Panc1 (cell line): Measurements from ENCODE around the gene KCNJ9. TPM values are rescaled to one million over a fixed set of nuclear protein-coding genes. Genes with fewer than 3 reads are reported as not detected.

Source experiments
- ATAC-seq: fragments of 200-7000 bp; cut with Tn5 transposase; 2 replicates; pipeline ENCODE4 v1.9.1; 2020; ENCODE audit warnings: mild to moderate bottlenecking, moderate library complexity
- BruUV-seq: library from RNA; stranded (reverse); fragments of 400-500 nt; replicated peaks from 2 replicates; lab custom pipeline; 2021; lab: Mats Ljungman, UMichigan
- CTCF ChIA-PET: fragments of 300-600 bp; sonication (Branson Sonifier 250); formaldehyde crosslinking; loops from one replicate; lab custom pipeline; 2022; ENCODE audit warnings: antibody characterized with exemption; lab: Charles Lee
- POLR2A ChIA-PET: fragments of 300-600 bp; sonication (Branson Sonifier 250); formaldehyde crosslinking; loops from one replicate; lab custom pipeline; 2022; ENCODE audit warnings: antibody characterized with exemption; lab: Charles Lee
- DNase-seq: peaks from one replicate; pipeline ENCODE4 v3.0.0-alpha.2; 2010; ENCODE audit warnings: low read depth, low spot score
- H3K27ac ChIP-seq: 2 replicates; pipeline ENCODE4 v1.5.1; 2011; ENCODE audit warnings: mild to moderate bottlenecking, low read length, inconsistent platforms
- H3K27me3 ChIP-seq: fragments of 200-500 bp; sonication (Bioruptor generic); 2 replicates; pipeline ENCODE4 v1.6.0; 2014; ENCODE audit warnings: low read length, inconsistent platforms; ENCODE audit not compliant: control insufficient read depth, insufficient read depth
- H3K36me3 ChIP-seq: fragments of 200-500 bp; sonication (Bioruptor generic); 2 replicates; pipeline ENCODE4 v1.5.1; 2014; ENCODE audit warnings: inconsistent platforms, mild to moderate bottlenecking, low read length, moderate library complexity; ENCODE audit not compliant: control insufficient read depth, insufficient read depth
- H3K4me1 ChIP-seq: 2 replicates; pipeline ENCODE4 v1.5.1; 2011; ENCODE audit warnings: inconsistent platforms, mild to moderate bottlenecking, low read length, moderate library complexity; ENCODE audit not compliant: control insufficient read depth, insufficient read depth
- H3K4me3 ChIP-seq, 2 experiments: 2 replicates each; pipeline ENCODE4 v1.5.1; 2011 to 2012; ENCODE audit warnings: low read depth in 2 of 2, low read length in 2 of 2, mild to moderate bottlenecking in 2 of 2, inconsistent platforms in 1 of 2, moderate library complexity in 1 of 2
- H3K9me3 ChIP-seq: fragments of 200-500 bp; sonication (Bioruptor generic); 2 replicates; pipeline ENCODE4 v1.5.1; 2014; ENCODE audit warnings: low read depth, mild to moderate bottlenecking, inconsistent platforms, low read length, moderate library complexity; ENCODE audit not compliant: control insufficient read depth, insufficient read depth
- CTCF ChIP-seq: fragments of 450-650 bp; IDR thresholded peaks from 2 replicates; pipeline ENCODE4 v1.5.1; 2017; ENCODE audit warnings: mild to moderate bottlenecking
- POLR2AphosphoS5 ChIP-seq: IDR thresholded peaks from 2 replicates; pipeline ENCODE4 v1.6.1; 2012; ENCODE audit warnings: mild to moderate bottlenecking, low read depth, low read length, moderate library complexity
- REST ChIP-seq, 2 experiments: IDR thresholded peaks; 2 replicates each; pipeline ENCODE4 v1.6.1; 2011 to 2012; ENCODE audit warnings: low read depth in 2 of 2, control low read depth in 1 of 2, low read length in 1 of 2, mild to moderate bottlenecking in 1 of 2, moderate library complexity in 1 of 2; ENCODE audit not compliant: insufficient read depth in 1 of 2
- SIN3A ChIP-seq: IDR thresholded peaks from 2 replicates; pipeline ENCODE4 v1.6.1; 2012; ENCODE audit warnings: low read depth, mild to moderate bottlenecking, low read length, moderate library complexity, borderline replicate concordance; ENCODE audit not compliant: insufficient read depth
- TCF7L2 ChIP-seq: IDR thresholded peaks from 2 replicates; pipeline ENCODE4 v1.6.1; 2011; ENCODE audit warnings: mild to moderate bottlenecking, low read depth, low read length, inconsistent platforms
- in situ Hi-C: cut with HindIII; loops from 2 replicates; pipeline ENCODE4 v1.10.0; 2016; ENCODE audit warnings: low sequenced_read_pairs, low pct_unique_long_range_greater_than_20kb
- intact Hi-C: fragments of 100-400 bp; cut with micrococcal nuclease; formaldehyde crosslinking; loops from one replicate; pipeline ENCODE4 v1.10.0; 2022; ENCODE audit not compliant: unreplicated experiment
- total RNA-seq: library from RNA; stranded (reverse); gene quantifications from one replicate; pipeline ENCODE4 v1.2.1, GENCODE V29; 2021; ENCODE audit not compliant: unreplicated experiment

Gene KCNJ9
- total RNA-seq, 1 experiment from 2014 or later = not detected

GRCh38 chr1:160047111-160047991 lies 34.0 kb upstream of the KCNJ9 start:
- Histone ChIP-seq H3K27me3 (peaks cover 19% of the 10 kb centered on the region), H3K9me3 (no peaks in the 10 kb centered on the region), H3K4me1 (no peaks in the 10 kb centered on the region), H3K36me3 (no peaks in the 10 kb centered on the region), H3K27ac (no peak overlapping the region), H3K4me3 (no peak overlapping the region)
- ATAC-seq = no peak
- no TSS peak for BruUV-seq
- no peak for TF ChIP-seq REST (IDR thresholded peaks at IDR 0.05; ENCODE audit: insufficient read depth in 1 of 2, low read depth in 2 of 2, low read length in 1 of 2)
- no peak for TF ChIP-seq CTCF
- no peak for TF ChIP-seq SIN3A
- TF ChIP-seq POLR2AphosphoS5 = no peak
- TF ChIP-seq TCF7L2 = no peak
- in situ Hi-C loops = no loop called here
- ChIA-PET CTCF (interaction anchor here (0.6 to 2.2 kb wide), 5 partner anchors 9 to 38 kb away, joined by 3 to 13 read pairs (median 4); no protein-coding TSS in a partner anchor), POLR2A (interaction anchor here (0.5 kb wide), 1 partner anchor 968 kb away, joined by 9 read pairs; no protein-coding TSS in a partner anchor)
- intact Hi-C loops = loop anchor here (2.0 kb wide), 1 partner anchor 37 kb away; no protein-coding TSS in a partner anchor
- DNase-seq = no peak

GRCh38 chr1:160048335-160048734 lies 33.0 kb upstream of the KCNJ9 start:
- H3K4me1 ChIP-seq = no peaks in the 10 kb centered on the region
- CTCF ChIA-PET = interaction anchor here (0.8 kb wide), 1 partner anchor 38 kb away, joined by 3 read pairs; no protein-coding TSS in a partner anchor
- BruUV-seq = no TSS peak
- H3K27ac ChIP-seq = no peak overlapping the region
- POLR2A ChIA-PET = no interaction called here
- no peaks in the 10 kb centered on the region for H3K9me3 ChIP-seq
- H3K36me3 ChIP-seq = no peaks in the 10 kb centered on the region
- DNase-seq = no peak
- TF ChIP-seq CTCF = no peak
- TF ChIP-seq TCF7L2 = no peak
- no peak for TF ChIP-seq POLR2AphosphoS5
- no peak for TF ChIP-seq REST (IDR thresholded peaks at IDR 0.05; ENCODE audit: insufficient read depth in 1 of 2, low read depth in 2 of 2, low read length in 1 of 2)
- TF ChIP-seq SIN3A = no peak
- ATAC-seq = no peak
- intact Hi-C loops = no loop called here
- in situ Hi-C loops = no loop called here
- no peak overlapping the region for H3K4me3 ChIP-seq
- peaks cover 27% of the 10 kb centered on the region for H3K27me3 ChIP-seq
